Pons (tissue), 1 donor: ENCODE measurements around the gene SALL2.
A peak's percentile ranks its signal among the peaks of the same experiment; 100 is the strongest.

ENCODE experiments used
- DNase-seq: peaks from one replicate; pipeline ENCODE4 v3.0.0-alpha.2; 2016; ENCODE audit warnings: low spot score

The SALL2 gene

DNA sequence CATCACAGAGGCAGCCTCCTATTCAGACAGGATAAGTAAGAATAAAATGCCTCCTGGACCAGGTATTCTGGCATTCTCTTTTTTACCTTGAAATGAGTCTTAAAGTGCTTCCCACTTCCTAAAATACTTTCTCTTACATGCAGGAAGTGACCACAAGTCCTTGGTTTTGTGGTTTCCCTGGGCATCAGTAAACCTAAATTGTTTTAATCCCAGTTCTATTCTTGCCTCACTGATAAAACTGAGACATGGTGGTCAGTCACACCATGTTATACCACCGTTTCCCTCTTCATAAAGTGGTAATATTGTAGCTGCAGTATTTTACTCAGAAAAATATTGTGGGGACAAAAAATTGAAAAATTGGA lies 1.2 kb upstream of the SALL2 start:
- DNase-seq, result no peak

DNA sequence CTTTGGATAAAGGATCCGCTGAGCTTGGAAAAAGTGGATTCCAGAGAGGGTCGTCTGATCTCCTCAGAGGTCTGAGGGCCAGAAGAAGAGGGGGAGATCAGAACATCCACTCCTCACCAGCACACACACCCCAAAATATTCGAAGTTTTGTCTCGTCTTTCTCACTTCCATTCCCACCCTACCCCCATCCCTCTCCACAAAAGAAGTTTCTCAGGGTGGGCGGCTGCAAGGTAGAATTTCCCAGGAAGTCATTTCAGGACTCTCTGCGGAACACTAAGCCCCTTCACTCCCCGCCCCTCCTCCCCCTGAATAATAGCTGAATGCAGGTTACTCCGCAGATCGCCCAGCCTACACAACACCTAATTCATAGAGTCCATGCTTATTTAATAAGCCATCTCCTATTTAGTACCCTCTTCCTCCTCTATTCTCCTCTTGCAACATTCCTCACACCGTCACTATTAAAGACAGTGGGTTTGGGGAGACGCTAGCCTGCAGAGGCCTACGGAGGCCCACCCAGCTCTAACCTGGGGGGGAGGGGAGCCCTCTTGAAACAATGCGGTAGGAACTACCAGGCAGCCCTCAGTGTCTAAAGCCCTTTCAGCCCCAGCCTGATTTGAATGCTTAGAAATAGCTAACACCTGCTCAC lies 649 bp upstream of the SALL2 start:
- DNase-seq, result no peak

DNA sequence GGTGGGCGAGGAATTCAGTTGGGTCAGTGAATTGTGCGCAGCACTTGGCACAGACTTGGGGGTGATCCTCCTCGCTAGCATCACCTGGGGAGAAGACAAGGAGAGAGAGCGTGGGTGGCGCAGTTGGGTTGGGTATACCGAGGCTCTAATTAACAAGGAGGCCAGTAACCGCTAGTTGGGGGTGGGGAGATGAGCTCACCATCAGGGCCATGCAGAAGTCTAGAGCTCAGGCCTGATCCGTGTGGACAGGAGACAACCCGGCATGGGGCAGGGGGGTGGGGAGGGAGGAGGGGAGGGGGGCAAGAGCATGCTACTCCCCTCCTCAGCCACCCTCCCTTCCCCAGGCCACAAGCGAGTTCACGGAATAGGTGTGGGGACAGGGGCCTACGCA lies 580 bp downstream of the SALL2 start:
- no peak for DNase-seq

DNA sequence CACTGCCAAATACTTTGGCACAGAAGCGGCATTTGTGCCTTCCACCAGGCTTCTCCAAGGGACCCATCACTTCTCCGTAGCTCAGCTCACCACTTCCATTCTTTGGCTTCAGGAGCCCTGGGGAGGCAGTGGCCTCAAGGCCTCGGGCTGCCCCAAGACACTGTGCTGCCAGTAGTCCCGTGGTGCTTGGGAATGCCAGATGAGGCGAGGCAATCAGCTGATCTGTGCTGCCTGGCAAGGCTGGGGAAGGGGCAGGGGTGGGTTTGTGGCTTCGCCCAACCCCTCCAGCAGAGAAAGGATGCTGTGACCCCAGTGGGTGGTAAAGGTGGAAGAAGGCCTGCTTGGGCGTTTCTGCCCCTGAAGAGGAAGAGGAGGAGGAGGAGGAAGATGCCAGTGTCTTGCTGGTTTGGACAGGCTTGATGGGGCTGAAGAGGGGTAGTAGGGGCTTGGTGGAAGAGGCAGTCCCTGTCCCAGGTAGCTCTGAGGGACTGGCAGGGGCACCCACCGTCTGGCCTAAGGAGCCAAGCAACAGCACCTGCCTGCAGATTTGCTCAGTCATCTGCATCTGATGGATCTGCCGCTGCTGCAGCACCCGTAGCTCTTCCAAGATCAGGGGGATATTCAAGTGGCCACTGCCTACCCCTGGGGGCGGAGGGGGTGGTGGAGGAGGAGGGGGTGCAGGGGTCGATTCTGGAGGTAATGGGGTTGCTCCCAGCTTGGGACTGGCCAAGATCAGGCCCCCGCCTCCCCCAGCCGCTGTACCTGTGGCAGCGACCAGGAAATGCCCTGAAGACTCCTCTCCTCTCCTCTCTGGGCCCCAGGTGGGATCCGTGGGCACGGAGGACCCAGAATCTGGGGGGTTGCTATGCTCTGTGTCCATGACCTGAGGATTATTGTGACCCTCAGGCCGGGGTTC lies 1.3 kb downstream of the SALL2 start:
- DNase-seq, result no peak

GRCh38 chr14:21523203-21523602 lies 2.9 kb downstream of the SALL2 start:
- no peak for DNase-seq

DNA sequence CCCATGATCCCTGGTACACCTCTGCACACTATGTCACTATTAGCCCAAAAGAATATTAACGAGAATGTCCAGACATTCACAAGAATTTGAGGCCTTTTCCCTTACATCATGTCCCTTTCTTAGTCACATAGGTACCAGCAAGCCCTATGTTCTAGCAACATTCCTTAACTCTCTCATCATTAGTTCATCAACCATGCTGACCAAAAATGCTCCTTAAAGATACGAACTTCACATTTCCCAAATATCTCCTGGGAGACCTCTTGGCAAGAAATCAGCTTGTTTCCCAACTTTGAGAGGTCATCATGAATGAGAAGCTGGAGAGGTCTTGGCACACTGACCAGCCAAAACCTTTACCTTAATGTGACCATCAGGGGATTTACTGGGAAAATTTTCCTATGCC lies 4.6 kb downstream of the SALL2 start:
- no peak for DNase-seq

DNA sequence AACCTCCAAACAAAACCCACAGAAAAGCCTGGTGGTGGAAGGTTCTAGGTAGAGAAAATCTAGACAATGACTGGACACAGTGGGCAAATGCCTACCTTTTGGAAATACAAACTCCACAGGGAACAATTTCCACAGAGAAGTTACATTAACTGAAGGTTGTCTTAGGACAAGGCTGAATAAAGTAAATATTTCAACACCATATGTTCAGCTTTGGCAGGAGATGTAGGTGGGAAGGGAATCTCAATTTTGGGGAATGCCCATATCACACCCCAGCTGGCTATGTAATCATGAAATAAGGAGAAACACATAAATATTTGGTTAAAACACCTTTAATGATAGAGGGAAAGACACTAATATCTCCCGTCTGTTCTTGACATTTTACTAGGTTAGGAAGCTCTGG lies 5.4 kb downstream of the SALL2 start:
- DNase-seq, result no peak

DNA sequence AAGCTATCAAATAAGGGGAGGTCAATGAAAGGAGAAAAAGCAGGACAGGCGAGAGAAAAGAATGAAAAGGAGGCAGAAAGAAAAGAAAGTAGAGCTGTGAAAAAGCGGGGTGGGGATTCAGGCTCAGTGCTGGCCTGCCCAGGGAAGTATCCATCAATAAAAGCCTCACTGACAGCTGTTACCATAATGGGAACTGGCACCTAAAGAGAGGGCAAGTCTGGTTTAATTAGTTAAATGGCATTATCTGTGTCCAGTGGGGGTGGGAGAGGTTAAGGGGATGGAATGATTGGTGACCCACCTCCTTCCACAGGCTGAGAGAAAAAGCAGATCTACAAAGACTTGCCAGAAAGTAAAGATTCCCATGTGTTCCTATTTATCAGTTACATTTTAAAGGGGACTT lies 7.4 kb downstream of the SALL2 start:
- no peak for DNase-seq

GRCh38 chr14:21514341-21514740 lies 11.8 kb downstream of the SALL2 start:
- DNase-seq, result no peak

DNA sequence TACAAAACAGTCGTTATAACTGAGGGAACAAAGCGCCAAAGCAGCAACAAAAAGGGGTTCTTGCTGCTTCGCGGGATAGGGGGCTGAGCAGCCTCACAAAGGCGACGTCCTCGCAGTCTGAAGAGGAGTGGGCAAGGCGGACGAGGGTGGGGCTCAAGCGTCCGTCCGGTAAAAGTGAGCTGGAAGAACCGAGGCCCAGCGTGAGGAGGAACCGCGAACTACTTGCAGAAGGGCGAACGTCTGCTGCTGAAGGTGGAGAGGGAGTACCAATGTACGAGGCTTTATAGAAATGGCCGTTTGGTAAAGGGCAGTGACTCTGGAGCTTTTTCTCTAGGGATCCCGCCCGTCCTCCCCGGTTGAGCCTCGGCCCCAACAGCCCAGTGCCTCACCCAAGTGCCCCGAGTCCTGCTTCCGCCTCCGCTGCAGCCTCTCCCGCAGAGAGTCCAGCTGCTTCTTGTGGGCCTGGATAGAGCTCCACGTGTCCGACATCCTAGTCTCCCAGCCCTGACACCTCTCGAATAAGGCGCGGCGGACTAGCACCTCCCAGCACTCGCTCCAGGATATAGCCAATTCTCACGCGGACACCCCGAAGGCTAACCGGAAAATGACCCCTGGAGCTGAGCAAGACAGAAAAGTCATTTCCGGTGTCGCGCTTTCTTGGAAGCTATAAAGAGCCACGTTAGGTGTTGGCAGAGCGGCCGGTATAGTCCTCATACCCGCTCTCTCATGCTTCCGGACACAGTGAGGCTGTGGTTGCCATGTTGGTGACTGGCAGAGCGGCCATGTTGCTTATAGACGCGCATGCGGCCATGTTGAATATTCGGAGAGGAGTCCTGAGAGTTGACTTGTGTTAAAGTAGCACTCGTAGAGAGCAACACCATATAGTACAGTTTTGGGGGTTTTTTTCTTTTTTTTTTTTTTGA lies 15.2 kb downstream of the SALL2 start, which contains the start of gene METTL3:
Gene METTL3 (minus strand): TSS at position 606 of the 923 bp plus-strand sequence. CDS start 117 bp downstream, at position 489.
- peak; percentile 100 for DNase-seq

DNA sequence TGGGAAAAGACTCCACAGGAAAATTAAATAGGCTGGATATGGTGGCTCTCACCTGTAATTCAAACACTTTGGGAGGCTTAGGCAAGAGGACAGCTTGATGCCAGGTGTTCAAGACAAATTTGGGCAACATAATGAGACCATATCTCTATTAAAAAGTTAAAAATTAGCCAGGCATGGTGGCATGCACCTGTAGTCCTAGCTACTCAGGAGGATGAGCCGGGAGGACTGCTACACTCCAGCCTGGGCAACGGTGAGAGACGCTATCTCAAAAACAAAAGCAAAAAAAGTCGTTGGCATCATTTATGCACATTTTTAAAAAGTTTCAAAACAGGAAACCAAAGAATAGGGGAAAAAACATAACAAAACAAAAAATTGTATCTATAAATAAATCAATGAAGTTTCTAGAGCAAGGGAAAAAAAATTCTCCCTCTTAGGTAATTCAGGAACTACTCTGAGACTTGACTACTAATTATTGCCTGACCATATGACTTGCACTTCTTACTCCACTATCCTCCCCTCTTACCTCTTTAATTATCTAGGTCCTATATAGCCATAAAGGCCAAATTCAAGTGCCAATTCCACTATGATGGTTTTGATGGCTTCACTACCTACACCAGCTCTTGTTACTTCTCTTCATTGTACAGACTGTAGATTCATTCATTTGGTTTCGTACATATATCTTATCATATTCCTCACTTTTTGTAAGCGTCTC lies 16.6 kb downstream of the SALL2 start:
- no peak for DNase-seq

DNA sequence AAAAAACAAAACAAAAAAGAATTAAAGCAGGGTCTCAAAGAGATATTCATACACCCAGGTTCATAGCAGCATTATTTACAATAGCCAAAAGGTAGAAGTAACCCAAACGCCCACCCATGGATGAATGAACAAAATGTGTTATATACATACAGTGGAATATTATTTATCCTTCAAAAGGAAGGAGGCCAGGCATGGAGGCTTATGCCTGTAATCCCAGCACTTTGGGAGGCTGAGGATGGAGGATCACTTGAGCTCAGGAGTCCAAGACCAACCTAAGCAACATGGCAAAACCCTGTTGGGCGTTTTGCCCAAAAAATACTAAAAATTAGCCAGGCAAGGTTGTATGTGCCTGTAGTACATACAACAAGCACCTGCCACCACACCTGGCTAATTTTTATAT lies 19.6 kb downstream of the SALL2 start:
- no peak for DNase-seq

- DNase-seq, result no peak
Observed at GRCh38 chr14:21505012-21505553, 21.1 kb downstream of the SALL2 start.

DNA sequence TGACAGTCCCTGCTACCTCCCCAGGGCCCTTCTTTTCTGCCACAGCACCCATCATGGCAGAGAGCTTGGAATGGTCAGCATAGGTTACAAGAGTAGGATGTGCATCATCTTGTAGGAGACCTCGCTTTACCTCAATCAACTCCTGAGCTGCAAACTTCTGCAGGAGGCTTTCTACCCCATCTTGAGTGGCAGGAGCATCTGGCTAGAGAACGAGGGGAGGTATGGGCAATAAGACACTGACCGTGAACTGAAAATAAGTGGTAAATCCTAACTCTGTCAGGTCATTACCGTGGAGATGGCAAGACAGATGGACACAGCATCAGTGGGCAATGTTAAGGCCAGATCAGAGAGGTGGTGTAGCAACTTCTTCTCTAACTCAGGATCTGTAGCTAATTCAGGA lies 22.8 kb downstream of the SALL2 start:
- DNase-seq, result no peak

DNA sequence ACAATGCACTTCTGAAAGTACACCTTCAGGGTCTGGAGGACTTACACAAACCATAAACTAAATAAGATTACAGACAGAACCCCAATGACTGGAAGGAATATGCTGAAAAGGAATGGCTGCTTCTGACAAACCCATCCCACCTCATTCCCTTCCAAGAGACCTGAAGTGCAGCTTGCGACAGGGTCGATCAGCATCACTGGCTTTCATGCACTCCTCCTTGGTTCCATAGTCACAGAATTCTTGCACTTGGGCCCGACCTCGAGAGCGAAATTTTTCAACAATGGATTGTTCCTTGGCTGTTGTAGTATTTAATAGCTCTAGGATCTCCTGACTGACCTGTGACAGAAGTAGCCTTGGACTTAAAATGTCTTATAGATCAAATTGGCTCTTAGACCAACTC lies 24.6 kb downstream of the SALL2 start:
- no peak for DNase-seq

GRCh38 chr14:21498540-21499526 lies 27.3 kb downstream of the SALL2 start:
- peak; percentile 56 for DNase-seq

GRCh38 chr14:21496453-21496852 lies 29.7 kb downstream of the SALL2 start:
- DNase-seq, result no peak

DNA sequence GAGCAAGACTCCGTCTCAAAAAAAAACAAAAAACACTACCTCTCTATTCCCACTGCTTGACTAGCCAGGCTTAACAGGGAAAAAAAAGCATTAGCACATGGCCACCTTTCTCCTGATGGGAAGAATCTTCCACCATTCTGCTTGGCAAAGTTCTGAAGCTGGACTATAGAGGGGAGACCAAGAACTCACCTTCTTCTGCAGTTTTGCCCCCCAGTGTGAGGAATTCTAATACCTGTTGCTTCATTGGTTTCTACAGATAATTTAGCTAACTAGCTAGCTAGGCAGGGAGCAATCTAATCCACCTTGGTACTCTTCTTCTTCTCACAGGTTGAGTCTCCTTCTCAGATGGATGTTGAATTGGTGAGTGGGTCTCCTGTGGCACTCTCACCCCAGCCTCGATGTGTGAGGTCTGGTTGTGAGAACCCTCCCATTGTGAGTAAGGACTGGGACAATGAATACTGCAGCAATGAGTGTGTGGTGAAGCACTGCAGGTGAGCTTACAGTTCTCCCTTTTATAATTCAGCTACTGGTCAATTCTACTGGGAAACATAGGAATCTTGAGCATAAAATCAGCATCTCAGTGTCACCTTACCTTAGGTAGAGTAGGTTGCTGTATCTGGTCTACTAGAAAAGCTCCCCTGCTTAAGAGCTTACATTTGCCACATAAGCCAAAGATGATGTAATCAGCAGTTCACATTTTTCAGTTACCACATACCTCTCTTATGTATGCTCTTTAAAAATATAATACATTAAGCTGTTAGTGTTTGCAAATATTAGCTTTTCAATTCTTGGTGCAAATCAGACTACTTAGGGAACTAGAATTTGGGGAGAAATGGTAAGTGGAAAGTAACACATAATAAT lies 31.0 kb downstream of the SALL2 start:
- no peak for DNase-seq

DNA sequence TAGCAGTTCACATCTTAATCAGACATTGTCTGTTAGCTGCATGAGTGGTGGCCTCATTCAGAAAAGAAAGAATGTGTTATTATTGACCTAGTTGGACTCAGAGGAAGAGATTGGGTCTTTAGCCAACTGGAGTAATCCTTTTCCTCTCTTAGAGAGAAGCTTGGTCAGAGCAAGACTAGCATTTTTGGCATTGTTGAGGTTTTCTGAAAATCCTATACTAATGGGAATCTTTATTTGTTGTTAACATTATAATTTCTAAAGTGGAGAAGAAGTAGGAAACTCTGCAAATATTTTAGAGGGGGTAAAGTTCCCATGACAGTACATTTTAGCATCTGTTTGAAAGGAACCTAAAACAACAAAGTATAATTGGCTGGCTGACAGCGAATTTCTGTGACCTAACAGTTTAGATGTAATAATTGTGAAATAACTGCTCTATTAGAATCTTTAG lies 39.5 kb downstream of the SALL2 start:
- DNase-seq, result no peak
